ENCODE results near the gene PER1. TPM values are rescaled to one million over a fixed set of nuclear protein-coding genes. Genes with fewer than 3 reads are reported as not detected.

The PER1 gene
- total and polyA plus RNA-seq, 2 of the 4 experiments (the other 2 are of a cell fraction) = 3.4 to 10.5 TPM

- dilution Hi-C loops (cut with HindIII; ENCODE audit: low sequenced_read_pairs, unreplicated experiment) (no loop called here), intact Hi-C loops (cut with micrococcal nuclease) (loop anchor here (1.0 to 2.0 kb wide), 4 partner anchors 13 to 97 kb away; no protein-coding TSS in a partner anchor), in situ Hi-C loops (cut with MboI; ENCODE audit: low sequenced_read_pairs) (no loop called here)
- POLR2A ChIA-PET (ENCODE audit: unreplicated experiment) = no interaction called here
- Histone ChIP-seq H3K18ac (ENCODE audit: low read depth, low read length) (no peak overlapping the region), H3K4me3 (ENCODE audit: insufficient read depth, low read depth, low read length) (peak overlapping the region; percentile 73), H3K9me1 (ENCODE audit: insufficient read depth, low read length) (peaks cover 7% of the 10 kb centered on the region; the same call in 1 of the 2 replicates), H4K8ac (ENCODE audit: low read depth in 2 of 2, low read length in 2 of 2) (no peak overlapping the region), H3K79me1 (ENCODE audit: low read depth in 1 of 2, low read length in 2 of 2) (no peaks in the 10 kb centered on the region; a peak in 1 of 4 replicates), H3K9ac (ENCODE audit: low read depth, low read length) (no peak overlapping the region; the same call in 1 of the 2 replicates), H2BK20ac (ENCODE audit: low read depth, low read length) (no peak overlapping the region), H2BK5ac (ENCODE audit: low read depth, low read length, poor library complexity, severe bottlenecking) (no peak overlapping the region), H2BK120ac (ENCODE audit: low read depth, low read length) (no peak overlapping the region), H2BK15ac (ENCODE audit: low read depth, low read length) (no peak overlapping the region), H2AK5ac (ENCODE audit: low read depth, low read length) (peak overlapping the region; percentile 30), H3K23ac (ENCODE audit: low read depth, low read length) (peak overlapping the region; percentile 70), H3K56ac (ENCODE audit: extremely low read depth, insufficient read depth, low read length) (no peak overlapping the region), H3K36me3 (ENCODE audit: control insufficient read depth, insufficient read depth, low read length) (no peaks in the 10 kb centered on the region), H4K20me1 (ENCODE audit: insufficient read depth, low read length) (peaks cover 7% of the 10 kb centered on the region), H2AFZ (replicated peaks; ENCODE audit: low read length, poor library complexity) (peak overlapping the region; percentile 88), H3K14ac (replicated peaks; ENCODE audit: low read depth, low read length) (0 out of 2 replicates have a peak overlapping the region, but pooled peaks have one; percentile 51), H3K27ac (ENCODE audit: insufficient read depth, low read length) (no peak overlapping the region), H3K4ac (ENCODE audit: low read depth, low read length) (no peak overlapping the region), H4K91ac (ENCODE audit: insufficient read depth, low read depth, low read length) (no peak overlapping the region), H3K4me2 (ENCODE audit: low read depth, low read length) (peak overlapping the region; percentile 95), H3K9me3 (ENCODE audit: control insufficient read depth, insufficient read depth, low read length) (no peaks in the 10 kb centered on the region), H3K4me1 (ENCODE audit: control insufficient read depth, insufficient read depth, low read length) (peaks cover 8% of the 10 kb centered on the region), H3K27me3 (ENCODE audit: control insufficient read depth, insufficient read depth, low read length) (no peaks in the 10 kb centered on the region), H2AK9ac (replicated peaks; ENCODE audit: low read depth, low read length, poor library complexity) (peak overlapping the region; percentile 90), H4K5ac (ENCODE audit: low read depth, low read length) (no peak overlapping the region)
- ATAC-seq (ENCODE audit: low read depth) = peak; percentile 5
- DNase-seq = peak; percentile 60
- no TSS peak for BruUV-seq (replicated peaks)
- CTCF ChIA-PET = interaction anchor here (1.2 kb wide), 1 partner anchor 14 kb away, joined by 3 read pairs; no protein-coding TSS in a partner anchor
- TF ChIP-seq BHLHE40 (IDR thresholded peaks at IDR 0.05; ENCODE audit: low read depth, low read length) (no peak; the same call in 1 of the 2 replicates), SMC3 (IDR thresholded peaks at IDR 0.05; ENCODE audit: low read depth, low read length) (no peak), FOS (IDR thresholded peaks at IDR 0.05; ENCODE audit: low read depth, low read length) (peak; percentile 88), CTCF (conservative IDR thresholded peaks at IDR 0.05; ENCODE audit: low read depth, low read length) (no peak)
- WGBS, 2 experiments (ENCODE audit: extremely low coverage in 2 of 2, insufficient read length in 1 of 2) = 1% methylated on average over 15 of the region's 40 CpGs; no CpG with 5 or more reads in 1 of the 2 experiments
These were observed 26.9 kb downstream of the PER1 start for GRCh38 chr17:8125154-8125946.

All from IMR-90 (cell line).